Subcutaneous adipose tissue (tissue), 4 donors: ENCODE data around the gene HOXA6. TPM values are rescaled to one million over a fixed set of nuclear protein-coding genes. Genes with fewer than 3 reads are reported as not detected.

Source experiments
- total RNA-seq, 4 donors: library from RNA; depleted of rRNA; stranded (reverse); fragments of >200 nt; gene quantifications; one replicate each; pipeline ENCODE4 v1.1.0, GENCODE V29; 2016
- TF ChIP-seq, protein P1 (sequence below): fragments of 450-650 bp; IDR thresholded peaks from one replicate; pipeline ENCODE4 v1.5.1; 2016; ENCODE audit warnings: low read depth, mild to moderate bottlenecking, control low read depth, antibody characterized with exemption, moderate library complexity

The HOXA6 gene
- total RNA-seq, 4 donors from 2014 or later = 1.3 to 5.3 (median 2.8) TPM

DNA sequence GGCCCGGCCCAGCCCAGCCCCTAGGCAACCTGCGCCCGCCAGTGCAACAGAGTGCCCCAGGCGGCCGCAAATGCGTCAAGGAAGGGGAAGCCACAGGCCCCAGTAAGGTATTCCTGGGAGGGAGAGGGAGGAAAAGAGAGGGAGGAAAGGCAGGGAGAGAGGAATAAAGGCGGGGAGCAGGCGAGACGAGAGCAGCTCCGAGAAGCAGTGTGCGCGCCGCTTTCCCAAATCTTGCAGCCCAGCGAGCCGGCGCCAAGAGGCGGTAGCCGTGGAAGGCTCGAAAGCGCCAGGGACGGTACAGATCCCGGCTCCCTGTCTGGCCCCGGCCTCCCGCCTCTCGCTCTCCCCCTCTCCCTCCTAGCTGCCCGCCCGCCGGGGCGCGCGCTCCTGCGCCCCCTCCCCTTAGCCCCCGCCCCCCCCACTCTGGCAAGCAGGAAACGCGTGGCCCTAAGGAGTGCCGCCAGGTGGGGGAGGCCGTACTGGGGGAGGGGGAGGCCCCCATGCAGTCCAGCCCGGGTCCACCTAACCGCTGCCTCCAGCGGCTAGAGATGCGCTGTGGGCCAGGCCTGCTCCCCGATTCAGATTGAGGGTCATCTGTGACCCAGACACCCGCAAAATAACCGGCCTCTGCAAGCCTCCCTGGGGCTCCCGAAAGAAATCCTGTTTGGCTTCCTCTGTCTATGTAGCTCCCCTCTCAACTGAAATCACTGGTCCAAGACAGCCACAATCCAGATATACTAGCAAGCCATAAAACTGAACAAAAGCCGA, 22.3 kb upstream of the HOXA6 start:
- TF ChIP-seq, protein P1, sequence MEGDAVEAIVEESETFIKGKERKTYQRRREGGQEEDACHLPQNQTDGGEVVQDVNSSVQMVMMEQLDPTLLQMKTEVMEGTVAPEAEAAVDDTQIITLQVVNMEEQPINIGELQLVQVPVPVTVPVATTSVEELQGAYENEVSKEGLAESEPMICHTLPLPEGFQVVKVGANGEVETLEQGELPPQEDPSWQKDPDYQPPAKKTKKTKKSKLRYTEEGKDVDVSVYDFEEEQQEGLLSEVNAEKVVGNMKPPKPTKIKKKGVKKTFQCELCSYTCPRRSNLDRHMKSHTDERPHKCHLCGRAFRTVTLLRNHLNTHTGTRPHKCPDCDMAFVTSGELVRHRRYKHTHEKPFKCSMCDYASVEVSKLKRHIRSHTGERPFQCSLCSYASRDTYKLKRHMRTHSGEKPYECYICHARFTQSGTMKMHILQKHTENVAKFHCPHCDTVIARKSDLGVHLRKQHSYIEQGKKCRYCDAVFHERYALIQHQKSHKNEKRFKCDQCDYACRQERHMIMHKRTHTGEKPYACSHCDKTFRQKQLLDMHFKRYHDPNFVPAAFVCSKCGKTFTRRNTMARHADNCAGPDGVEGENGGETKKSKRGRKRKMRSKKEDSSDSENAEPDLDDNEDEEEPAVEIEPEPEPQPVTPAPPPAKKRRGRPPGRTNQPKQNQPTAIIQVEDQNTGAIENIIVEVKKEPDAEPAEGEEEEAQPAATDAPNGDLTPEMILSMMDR = no peak

DNA sequence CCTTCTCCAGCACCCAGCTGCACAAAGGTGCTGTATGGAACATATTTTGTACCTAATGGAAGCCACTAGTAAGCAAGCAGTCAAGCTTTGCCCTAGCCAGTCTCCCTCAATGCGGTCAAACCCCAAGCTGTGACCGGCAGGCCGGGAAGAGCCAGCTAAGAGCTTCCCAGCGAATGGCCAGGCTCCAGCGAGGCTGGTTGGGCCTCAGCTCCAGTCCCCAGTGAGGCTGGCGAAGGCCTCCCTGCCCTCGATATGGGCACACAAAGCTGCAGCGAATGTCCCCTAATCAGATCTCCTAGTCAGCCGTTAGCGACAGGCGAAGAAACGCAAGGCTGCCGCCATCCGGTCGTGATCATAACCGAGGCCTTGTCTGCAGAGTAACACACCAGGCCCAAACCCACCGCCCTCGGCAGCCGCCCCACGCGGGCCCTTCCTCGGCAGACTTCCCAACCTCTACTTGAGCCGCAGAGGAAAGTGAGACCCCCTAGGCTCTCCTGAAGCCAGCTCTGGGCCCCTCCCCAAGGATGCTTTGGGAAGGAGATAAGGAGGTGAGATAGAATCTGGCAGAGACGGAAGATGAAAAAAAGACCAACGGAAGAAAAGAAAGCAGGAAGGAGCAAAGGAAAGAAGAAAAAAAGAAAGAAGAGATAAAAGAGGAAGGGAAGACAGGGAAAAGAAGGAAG, 20.8 kb upstream of the HOXA6 start:
- TF ChIP-seq, protein P1 = no peak

DNA sequence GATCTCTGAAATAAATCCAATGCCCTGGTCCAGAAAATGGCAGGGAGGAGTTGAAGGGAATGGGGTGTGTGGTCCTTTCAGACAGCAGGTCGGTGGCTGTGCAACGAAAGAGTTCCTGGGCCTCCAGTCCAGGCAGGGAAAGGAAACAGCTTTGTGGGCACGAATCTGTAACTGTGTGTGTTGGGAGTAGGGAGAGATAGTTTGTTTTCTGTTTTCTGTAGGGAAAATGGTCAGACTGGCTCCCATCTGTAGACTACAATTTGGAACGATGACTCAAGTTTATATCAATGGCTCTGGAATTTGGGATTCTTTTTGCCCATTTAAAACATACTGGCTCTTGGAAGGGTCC, 20.3 kb upstream of the HOXA6 start:
- TF ChIP-seq, protein P1 = no peak

DNA sequence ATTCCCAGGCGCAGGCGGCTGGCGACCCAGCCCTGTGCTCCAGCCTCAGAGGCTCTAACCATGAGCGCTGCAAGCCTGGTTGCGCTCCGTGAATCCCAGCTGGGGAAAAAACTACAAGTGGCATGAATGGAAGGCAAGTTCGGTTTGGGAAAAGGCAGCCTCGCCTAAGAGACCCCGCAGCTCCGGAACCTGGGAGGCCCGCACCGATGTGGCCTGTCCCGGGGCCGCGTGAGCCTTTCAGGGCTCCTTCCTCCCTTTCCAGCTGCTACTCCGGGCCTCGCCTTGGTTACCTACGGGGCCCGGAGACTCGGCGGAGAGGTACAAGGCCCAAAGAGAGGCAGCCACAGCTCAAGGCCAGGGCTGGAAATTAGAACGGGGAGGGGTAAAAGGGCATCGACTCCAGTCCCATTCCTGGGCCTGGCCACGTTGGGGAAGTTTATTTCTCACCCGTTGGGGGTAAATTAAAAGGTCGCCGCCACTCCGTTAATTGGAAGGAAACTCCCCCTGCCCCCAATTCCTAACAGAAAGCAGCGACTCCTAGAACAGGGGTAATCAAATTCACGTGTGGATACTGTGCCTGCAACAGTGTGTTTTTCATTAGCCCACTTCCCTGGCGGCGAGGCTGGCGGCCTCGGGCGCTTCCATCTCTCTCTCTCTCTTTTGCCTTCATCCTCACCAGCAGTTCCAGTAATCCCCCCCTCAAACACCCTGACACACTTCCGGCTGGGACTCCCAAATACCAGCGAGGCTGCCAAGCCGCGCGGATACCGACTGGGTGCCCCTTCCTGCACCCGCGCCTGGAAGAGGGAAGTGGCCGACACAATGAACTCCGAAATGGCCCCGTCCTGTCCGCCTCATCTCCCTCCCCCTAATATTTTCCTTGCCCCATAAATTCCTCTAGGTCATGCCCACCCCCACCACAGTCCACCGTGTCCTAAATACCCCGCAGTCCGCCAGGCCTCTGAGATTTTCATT, 19.2 kb upstream of the HOXA6 start:
- TF ChIP-seq, protein P1 = no peak

DNA sequence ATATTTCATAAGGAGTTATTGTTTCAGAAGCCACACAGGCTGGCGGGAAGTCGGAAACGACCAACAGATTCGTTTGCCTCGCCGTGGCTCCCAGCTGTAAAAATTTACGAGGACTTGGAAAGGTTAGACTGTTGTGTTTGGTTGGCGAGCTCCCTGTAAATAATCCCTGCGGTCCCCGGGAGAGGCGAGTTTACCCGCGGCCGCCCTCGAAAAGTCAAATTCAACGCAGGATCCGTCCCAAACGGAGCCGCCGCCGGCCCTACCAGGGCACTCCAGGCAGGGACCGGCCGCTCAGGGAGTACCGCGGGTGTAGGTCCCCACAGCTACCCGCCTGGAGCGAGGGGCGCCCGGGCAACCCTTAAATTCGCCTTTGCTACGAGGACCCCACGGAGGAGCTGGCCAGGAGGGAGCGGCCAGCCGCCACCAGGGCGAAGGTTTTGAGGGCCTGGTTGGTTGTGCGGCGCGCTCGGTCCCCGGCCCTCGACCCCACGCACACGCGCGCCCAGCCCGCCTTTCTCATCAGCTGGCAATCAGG, 18.5 kb upstream of the HOXA6 start:
- TF ChIP-seq, protein P1 = no peak

DNA sequence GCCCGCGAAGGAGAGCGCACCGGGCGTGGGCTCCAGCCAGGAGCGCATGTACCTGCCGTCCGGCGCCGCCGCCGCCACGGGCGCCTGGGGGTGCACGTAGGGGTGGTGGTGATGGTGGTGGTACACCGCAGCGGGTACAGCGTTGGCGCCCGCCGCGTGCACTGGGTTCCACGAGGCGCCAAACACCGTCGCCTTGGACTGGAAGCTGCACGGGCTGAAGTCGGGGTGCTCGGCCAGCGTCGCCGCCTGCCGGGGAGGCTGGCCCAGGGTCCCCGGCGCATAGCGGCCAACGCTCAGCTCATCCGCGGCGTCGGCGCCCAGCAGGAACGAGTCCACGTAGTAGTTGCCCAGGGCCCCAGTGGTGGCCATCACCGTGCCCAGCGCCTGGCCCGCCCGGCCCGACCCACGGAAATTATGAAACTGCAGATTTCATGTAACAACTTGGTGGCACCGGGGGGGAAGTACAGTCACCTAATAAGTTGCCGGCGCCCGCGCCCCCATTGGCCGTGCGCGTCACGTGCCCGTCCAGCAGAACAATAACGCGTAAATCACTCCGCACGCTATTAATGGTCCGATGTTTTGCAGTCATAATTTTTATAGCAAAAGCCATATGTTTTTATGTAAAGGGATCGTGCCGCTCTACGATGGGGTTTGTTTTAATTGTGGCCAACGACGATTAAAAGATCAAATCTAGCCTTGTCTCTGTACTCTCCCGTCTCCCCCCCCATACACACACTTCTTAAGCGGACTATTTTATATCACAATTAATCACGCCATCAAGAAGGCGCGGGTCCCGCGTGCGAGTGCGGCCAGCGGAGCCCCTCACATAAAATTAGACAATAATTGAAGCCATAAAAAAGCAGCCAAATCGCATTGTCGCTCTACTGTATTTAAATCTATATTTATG, 17.8 kb upstream of the HOXA6 start, which contains the start of gene HOXA9:
TSS of gene HOXA9 (minus strand) at position 449 of the 907 bp plus-strand sequence. CDS start at position 369, 80 bp downstream.
- TF ChIP-seq, protein P1 = no peak
